GM18519 (cell line): ENCODE results near the gene EEFSEC.

Experiments used
- ATAC-seq: cut with Tn5 transposase; IDR thresholded peaks from one replicate; pipeline ENCODE4 v1.9.1; 2021; ENCODE audit warnings: mild to moderate bottlenecking, moderate library complexity; ENCODE audit not compliant: unreplicated experiment, low FRiP score

Gene EEFSEC

DNA sequence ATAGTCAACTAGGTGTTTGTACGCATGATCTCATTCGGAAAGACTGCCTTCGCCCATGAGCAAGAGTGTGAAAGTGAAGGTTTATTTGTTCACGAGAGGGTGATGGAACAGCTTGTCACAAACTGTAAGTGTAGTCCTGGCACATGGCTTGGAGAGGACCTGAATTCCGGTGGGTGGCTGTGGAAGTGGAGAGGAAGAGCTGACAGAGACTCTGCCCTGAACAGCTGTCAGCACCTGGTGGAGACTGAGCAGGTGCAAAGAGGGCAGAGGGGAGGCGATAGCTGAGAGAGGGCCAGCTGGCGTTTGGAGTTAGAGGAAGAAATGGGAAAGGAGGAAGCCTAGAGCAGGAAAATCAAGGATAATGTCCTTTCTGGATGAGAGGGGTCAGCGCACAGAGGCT is 155.7 kb downstream of the EEFSEC start:
- no peak for ATAC-seq

DNA sequence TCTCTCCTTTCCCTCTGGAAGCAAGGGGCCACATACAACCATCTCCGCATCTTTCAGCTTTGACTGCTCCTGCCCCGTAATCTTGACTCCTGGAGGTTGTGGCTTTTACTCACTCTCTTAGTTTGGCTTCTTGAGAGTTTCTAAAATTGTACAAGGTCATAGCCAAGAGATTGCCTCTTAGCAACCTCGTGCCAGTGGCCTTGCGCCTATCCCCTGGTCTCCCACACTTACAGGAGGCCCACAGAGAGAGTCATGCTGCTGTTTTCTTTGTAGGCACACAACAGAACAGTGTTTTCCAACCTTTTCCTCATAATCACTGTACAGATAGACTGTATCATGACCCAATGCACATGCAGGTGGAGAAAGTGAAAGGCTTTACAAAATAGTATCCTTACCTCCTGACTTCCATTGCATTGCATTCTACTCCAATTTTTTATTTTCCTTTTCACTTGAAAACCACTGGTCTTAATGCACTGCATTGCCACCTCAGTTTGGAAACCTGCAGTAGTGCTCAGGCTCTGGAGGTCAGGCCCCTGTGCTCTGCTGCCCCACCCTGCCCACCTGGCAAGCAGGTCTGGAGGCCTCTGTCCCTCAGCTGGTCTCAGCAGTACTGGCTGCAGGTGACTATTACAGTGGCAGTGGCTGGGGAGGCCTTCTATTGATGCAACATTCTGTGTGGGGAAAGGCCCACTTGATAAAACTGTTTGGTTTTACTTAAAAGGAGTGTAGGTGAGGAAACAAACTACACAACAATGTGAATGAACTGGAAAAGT is 157.2 kb downstream of the EEFSEC start:
- ATAC-seq: no peak

DNA sequence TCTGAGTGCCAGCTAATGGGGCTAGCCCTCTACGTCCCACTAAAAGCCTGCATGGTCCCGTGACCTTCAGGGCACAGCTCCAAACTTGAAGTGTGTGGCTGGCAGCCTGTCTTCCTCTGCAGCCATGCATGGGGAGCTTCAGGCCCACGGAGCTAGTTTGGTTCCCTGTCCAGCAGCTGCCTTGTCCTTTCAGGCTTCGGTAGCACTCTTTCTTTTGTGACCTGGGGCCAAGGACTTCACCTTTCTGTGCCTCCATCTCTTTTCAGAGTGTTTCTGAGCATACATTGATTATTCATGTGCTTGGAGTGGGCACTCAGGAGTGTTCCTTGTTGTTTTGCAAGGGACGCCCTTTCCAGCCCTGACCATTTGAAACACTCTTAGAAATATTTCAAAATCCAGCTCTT is 158.2 kb downstream of the EEFSEC start:
- no peak for ATAC-seq

DNA sequence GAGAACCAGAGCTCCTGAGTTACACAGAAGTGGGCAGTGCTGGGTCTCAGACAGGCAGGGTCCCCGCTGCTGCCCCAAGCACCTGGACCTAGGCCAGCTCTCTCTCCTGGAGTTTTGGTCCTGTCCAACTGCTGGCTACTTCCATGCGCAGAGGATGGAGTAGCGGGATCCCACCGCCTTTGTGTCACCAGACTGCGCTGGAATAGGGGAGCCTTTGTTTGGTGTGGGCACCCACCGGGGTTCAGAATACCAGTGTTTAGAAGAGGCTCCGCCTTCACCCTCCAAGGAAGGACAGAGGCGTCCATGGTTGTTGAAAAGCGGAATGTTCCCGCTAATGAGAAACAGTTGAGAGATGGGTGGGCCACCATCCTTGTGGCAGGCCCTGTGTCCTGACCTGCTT is 159.0 kb downstream of the EEFSEC start:
- no peak for ATAC-seq

DNA sequence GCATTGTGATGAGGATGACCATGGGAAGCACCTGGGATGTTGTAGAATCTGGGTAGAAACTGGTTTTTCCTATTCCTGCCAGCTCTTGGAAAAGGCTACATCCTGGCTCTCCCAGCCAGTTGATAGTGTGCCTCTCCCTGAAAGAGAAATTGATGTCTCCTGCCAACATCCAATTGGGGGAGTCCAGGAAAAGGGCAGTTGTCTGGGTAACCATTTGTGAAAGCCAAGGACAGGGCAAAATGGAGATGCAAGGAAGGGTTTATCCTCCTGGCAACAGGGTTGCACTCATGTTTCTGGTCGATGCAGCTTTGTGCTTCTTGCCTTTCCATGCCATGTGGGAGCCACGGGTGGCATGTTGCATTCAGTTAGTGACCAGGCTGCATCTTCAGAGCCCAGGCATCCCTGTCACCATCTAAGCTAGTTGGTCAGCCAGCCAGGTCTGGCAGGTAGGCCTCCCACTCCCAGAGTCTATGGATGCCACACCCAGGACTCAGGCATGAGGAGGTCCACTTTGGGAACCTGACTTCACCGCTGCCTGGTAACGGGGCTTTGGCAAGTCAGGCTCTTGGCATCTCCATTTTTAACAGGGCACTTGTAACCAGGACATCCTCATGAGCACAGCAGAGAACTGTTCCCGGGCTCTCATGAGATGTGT is 159.9 kb downstream of the EEFSEC start:
- ATAC-seq: no peak

DNA sequence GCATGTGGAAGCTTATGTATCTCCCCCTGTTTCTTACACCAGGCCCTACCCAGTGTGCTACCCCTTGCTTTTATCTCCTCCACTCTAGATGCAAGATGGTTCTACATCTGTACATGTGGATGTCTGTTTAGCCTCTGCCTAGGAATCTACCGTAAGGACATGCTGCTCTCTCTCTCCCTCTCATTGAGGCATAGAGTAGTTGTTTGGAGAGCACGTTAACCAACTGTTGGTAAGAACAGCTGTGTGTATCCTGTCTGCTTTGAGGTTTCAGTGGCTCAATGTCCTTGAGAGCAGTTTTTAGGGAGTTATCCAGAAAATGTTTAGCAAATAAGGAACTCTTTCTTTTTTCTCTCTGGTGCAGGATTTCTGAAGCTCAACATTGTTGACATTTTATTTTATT is 160.7 kb downstream of the EEFSEC start:
- no peak for ATAC-seq

DNA sequence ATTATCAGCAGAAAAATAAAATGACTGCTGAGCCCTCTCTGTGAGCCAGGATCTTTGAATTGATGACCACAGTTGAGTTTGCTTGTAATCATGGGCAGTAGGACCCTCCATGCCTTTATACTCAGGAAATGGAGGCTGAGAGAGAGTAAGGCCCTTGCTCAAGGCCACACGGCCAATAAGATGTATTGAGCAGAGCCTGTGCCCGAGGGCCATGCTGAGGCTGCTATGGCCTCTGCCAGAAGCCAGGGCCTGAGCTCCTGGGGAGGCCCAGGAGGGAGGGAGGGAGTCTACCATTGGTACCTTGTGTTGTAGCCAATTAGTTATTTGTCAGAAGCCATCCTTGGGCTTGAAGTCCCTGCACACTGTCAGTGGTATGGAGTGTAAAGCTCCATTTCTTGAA is 162.0 kb downstream of the EEFSEC start:
- no peak for ATAC-seq

DNA sequence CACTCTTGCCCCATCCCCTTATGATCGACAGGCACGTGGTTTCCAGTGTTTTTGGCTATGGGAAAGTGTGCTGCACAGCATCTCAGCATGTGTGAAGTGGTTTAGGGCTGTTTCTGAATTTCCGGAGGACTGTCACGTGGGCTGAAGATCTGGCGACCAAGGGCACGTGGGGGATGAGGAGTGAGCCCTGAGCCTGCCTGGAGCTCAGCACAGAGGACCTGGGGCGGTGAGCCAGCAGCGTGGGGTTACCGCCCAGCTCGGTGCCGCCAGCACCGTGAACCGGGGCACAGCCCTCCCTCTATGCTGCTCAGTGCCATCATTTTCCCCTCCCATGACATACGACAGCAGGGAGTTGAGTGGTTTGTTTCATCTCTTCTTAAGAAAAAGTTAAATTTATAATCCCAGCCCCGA is 163.2 kb downstream of the EEFSEC start:
- ATAC-seq: no peak

DNA sequence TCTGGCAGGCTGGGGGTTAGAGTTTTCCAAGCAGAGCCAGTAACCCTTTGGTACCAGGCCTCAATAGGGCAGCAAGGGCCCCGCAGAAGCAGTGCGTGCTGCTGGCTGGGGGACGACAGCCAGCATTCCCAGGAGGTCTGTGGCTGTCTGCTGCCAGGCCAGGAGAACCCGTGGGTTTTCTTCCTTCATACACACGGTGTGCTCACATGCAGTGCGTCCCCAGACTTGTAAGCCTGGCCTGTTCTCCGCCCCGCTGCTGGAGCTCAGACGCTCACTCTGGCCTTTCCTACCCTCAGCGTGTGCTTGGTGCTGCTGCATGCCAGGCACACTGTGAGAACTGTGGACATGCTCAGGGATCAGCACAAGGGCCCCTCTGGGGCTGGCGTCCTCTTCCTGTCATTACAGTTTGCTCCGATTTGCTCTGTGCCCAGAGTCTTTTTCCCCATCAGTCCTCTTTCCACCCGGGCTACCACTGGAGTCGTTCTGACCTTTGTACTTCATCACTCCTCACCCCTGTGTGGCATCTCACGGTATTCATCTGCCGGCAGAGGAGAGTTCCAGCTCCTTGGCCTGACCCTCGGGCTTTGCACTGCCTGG is 163.9 kb downstream of the EEFSEC start:
- no peak for ATAC-seq

DNA sequence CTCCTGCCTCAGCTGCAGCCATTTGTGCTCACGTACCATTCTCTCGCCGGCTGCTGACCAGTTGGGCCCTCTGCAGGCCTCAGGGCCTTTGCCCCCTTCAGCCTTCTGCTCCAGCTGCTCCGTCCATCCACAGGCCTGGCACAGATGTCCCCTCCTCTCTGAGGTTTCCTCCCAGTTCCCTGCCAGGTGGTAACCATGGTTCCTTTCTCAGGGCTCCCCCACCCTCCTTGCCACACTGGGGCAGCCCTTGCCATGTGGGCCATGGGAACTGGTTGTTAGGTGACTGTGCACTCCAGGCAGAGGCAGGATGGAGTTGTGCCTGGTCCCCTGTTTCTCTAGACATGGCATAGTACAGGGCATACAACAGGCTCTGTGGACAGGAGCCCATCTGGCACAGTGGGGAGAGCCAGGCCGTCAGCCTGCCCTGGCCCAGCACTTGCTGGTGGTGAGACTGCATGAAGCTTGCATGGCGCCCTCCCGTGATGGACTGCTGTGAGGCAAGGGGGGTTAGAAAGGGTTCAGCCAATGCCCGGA is 164.5 kb downstream of the EEFSEC start:
- ATAC-seq: no peak

DNA sequence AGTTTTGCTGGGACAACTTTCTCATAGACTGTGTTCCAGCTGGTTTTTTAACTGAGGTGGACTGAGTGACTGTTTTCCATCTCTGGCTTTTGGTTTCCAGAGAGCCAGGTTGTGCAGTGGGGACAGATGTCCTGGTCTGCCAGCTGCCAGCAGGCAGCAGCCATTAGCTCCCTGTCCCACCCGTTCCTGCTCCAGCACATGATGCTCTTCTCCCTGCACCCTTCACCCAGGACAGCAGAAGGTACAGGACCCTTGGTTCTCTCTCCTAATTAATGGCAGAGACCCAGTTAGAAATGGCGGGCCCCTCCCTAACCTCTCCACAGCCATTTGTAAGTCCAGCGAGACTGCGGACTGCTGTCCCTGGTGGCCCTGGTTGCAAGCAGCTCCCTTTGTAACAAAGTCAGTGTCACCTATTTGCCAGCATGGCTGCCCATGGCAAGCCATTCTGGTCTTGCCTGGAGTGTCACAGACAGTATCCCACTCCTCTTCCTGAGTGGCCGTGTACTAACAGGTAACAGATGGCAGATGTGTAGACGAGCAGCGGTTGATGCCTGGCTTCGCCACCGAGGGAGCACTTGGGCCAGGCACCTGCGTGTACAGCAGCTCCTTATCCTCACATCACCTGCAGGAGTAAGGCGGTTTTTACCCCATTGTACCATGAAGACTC is 165.1 kb downstream of the EEFSEC start:
- no peak for ATAC-seq

DNA sequence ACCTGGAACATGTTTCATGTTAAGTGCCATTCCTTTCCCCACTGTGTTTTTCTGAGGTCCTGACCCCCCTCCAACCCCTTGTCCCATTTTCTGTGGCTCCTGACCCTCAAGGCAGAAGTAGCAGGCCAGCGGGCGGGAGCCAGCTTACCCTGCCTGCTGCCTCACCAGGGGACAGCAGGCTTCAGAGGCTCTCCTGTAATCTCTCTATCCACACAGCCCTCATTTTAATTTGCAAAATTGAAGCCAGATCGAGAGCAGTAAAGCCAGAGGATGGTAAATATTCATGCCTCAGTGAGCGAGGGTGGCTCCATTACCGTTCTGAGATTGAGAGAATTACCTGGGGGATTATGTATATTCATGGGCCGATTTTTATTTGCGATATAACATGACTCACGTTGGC is 165.8 kb downstream of the EEFSEC start:
- no peak for ATAC-seq

DNA sequence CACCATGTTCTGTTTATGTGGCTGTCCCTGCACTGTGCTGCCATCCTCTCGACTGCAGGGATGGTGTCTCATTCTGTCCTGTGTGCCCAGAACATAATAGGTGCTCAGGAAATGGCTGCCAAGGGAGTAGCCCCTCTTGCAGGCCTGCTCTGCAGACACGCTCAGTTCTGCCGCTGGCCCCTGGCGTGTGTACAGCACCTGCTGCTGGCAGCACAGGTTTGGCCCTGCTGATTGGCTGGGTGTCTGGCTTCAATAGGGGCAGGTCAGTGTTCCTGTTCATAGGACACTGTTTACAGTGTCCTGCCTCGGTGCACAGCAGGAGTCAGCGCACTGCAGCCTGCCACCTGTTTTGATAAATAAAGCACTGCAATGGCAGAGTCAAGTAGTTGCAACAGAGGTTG is 166.5 kb downstream of the EEFSEC start:
- ATAC-seq: no peak

DNA sequence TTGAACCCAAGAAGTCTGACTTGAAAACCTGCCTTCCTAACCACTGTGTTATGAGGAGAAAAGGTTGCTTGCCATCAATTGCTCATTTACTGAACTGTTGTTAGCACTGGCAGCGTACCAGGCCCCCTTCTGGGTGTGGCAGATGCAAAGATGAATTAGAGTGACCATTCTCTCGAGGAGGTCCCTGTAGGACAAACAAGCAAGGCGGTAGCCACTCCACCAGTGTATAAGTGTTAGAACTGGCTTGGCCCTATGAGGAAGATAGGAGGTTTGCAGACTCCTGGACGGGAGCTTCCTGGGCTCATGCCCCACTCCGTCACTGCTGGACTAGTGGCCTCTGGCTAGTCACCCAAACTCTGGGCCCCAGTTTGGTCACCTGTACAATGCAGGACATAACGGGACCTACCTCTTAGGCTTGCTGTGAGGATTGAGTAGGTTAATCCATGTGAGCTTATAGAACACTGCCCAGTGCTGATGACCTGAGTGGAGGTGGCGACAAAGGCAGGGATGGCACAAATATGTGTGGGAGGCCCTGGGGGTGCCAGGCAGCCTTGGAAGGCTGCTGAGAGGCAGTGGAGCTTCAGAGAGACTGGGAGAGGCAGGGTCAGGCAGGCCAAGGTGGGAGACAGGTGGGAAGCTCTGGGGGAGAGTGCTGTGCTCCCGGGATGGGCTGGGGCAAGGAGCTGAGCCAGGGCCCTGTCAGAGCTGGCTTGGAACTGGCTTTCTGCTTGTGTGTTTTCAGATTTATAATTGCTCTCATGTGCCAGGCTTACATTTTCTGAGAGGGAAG is 167.5 kb downstream of the EEFSEC start:
- ATAC-seq: no peak

DNA sequence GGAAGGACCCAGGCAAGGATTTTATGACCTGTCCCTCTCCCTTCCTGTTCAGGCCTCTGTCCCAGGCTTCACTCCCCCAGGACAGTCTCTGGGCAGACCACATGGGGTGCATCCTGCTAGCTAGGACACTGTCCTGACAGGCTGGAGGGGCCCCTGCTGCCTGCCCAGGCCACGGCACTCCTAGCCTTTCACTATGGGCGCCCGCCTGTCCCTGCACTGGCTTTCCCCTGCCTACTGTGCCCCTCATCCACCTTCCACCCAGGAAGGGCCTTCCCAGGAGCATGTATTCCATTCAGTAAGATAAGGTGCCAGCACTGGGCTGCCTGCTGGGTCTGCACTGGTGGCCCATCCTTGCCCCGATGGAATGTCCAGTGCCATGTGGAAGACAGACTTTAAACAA is 168.1 kb downstream of the EEFSEC start:
- no peak for ATAC-seq

DNA sequence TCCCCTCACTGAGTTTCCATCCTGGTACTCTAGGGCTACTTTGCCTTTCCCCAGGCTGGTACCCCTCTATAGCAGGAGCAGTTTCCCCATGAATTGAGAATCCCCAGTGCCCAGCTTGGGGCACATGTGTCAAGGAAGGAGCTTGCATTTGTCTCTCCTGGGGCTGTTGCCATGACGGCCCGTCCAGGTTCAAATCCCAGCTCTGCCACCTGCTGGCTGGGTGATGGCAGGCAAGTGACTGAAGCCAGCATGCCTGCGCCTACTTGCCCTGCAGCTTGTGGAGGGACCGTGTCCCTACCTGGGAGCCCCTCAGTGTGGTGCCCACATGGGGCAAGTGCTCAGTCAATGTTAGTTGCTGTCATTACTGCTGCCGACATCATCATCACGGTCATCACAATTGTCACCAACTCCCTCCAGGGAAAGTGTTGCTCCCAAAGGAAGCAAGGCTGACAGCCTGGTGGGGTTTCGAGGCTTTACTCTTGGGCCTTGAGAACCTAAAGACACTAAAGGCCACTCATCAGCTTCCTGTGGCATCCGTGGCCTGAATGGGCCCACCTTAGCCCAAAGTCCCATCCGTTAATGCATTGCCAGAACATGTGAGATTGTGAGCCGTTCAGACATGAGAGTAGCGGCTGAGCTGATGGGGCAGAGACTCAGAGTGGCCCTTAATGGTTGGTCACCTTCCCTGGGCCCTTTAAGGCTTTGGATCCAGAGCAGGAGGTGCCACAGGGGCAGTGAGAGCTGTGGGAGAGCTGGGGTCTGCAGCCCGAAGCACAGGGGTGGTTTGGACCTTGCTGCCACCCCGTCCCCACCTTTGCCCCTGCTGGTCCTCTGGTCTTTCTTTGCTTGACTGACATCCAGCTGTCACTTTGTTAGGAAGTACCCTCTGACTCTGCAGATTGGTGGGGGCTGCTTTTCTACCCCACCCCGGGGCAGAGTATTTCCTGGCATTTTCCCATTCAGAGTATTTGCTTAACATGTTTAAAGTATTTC is 169.0 kb downstream of the EEFSEC start:
- no peak for ATAC-seq

DNA sequence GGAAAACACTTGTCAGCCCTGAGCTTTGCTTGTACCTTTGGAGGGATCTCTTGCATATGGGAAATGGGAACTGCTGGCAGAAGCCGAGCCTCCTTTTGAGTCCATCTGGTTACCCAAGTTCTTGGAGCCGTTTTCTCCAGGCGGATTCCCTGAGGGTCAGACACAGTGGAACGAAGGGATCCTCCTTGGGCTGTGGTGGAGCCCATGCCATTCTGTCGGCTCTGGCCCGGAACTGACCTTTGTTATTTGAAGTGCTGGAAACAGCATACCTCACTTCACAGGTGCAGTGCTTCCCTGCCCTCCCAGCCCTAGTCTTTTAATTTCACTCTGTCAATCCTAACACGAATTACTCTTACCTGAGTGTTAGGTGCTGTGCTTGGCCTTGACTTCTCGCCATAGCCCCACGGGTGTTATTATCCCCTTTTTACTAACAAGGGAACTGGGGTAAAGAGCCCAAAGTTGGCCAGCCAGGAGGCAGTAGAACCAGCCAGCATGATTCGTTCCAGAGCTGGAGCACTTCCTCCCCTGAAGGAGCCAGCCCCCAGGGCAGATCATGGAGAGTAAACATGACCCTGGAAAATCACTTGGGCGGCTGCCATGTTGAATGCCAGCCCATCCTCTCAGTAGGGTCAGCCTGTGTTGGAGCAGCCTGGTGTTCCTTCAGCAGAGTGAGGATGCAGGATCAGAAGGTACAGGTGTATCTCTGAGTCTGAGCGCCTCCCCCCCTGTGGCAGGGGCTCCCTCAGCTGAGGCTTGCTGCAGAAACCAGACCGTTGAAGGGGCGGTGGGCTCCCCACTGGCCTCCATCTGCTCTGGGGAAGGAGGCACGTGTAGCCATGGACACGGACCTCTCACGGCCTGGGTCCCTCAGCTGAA is 170.2 kb downstream of the EEFSEC start:
- no peak for ATAC-seq

DNA sequence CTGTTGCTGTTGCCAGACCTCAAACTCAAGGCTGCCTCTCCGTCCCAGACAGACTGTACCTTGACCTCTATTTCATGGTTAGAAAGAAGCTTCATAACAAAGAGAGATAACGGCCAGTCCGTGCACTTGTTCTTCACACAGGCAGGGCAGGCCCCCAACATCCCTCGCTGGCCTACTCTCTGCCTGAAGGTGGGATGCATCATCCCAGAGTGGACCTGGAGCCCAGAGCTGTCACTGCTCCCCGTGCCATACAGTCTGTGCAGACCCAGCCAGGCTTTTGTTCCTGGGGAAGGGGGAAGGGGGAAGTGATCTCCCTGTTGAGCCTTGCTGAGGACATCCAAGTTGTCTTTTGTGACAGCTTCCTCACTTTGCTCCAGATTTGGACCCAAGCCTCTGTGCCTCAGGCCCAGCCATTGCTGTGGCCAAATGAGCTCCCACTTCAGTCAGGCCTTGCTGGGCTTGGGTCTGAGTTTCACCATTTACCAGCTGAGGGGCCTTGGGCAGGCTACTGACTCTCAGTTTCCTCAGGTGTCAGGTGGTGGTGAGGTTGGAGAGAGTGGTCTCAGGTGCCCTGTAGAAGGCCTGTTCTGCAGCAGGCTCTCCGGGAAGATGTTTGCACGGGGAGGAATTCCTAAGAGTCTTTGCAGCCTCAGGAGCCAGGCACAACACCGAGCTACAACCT is 171.8 kb downstream of the EEFSEC start:
- no peak for ATAC-seq
